ENCODE results near the gene TBCC.

TBCC gene

DNA sequence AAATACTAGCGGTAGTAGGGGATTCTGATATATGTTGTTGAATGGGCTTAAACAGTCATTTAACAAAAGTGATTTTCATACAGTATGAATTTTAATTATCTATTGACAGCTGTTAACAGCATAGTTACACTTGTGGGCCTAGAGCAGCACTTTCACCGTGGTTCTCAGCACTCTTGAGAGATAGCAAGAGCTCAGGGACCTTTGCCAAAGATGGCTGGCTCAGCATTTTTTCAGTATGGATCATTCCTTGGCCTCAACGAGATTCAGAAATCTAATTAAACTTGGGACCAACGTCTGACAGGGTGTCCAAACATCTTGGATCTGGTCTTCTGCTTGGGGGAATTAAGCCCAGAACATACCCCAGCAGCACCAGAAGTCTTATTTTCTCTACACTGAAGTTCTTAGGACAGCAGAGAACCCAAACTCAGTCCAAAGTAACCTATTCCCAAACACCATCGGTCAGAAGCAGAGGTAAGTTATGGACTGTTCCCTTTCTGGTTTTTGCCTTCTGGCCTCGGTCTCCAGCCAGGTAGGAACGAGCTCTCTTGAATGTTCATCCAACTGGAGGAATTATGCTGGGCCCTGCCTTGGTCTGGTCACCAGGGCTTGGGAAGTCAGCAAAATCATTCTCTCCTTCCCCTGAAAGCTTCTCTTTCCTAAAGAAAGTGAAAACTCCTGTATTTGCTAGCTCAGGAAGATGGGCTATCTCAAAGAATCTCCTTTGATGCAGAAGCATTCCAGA lies 49.2 kb downstream of the TBCC start:
- no peak for DNase-seq (ENCODE audit: low read depth)

DNA sequence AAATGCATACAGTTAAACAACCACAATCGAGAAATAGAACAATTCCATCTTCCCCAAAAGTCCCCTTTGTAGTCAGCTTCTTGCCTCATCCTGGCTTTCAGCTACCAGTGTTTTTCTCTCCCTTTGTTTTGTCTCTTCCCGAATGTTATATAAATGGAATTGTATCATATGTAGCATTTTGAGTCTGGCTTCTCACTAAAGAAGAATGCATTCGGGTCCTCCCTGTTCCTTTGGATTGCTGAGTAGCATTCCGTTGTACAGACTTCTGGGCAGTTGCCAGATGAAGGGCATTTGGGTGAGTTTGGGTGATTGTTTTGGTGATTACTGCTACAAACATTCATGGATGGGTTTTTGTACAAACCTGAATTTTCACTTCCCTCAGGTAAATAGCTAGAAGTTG lies 51.3 kb downstream of the TBCC start:
- no peak for DNase-seq (ENCODE audit: low read depth)

Measured in CMK (cell line).